ENCODE data around the gene GABRB1.

GABRB1 gene

DNA sequence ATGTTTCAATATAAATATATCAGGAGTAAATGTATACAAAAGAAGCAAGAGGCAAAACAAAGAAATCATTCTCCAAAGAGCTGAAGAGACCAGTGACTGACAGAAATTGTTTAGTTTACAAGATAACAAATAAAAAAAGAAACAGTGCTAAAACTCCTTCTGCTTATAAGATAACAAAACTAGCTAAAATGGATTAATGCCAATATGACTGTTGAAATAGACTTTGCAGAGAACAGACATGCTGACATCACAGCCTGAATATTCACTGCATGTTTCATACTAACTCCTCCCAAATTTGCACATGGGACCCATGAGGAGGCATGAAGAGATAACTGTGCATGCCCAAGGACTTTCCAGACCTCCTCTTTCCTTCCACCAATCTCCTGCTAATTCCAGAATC, 31.8 kb upstream of the GABRB1 start:
- no peak for TF ChIP-seq CTCF (IDR thresholded peaks at IDR 0.05)
- no peak for DNase-seq (ENCODE audit: low spot score)
- no peak overlapping the region for H3K4me3 ChIP-seq
- H3K27ac ChIP-seq: no peak overlapping the region

GRCh38 chr4:47000406-47000805, 31.0 kb upstream of the GABRB1 start:
- Histone ChIP-seq H3K27ac (peak overlapping the region in 1 of 2 donors; percentile 16), H3K4me3 (no peak overlapping the region)
- DNase-seq (ENCODE audit: low spot score): no peak
- no peak for TF ChIP-seq CTCF (IDR thresholded peaks at IDR 0.05)

DNA sequence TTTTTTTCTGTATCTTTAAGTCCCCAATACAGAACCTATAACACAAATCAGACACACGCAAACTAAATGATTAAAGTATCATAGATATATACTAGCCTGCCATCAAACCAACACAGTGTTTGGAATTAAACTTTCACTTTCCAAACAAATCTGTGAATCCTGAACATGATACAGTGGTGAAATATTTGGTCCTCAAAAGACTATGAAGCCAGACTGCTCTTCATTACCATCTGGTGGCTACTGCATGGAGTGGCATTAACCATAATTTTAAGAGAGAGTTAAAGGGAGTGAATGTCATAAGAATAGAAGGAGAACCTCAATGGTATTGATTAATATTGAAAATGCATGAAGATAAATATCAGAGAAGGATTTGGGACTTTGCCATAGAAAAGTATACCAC, 28.8 kb upstream of the GABRB1 start:
- no peak for DNase-seq (ENCODE audit: low spot score)
- Histone ChIP-seq H3K27ac (no peak overlapping the region), H3K4me3 (no peak overlapping the region)
- TF ChIP-seq CTCF (IDR thresholded peaks at IDR 0.05): peak; percentile 25

DNA sequence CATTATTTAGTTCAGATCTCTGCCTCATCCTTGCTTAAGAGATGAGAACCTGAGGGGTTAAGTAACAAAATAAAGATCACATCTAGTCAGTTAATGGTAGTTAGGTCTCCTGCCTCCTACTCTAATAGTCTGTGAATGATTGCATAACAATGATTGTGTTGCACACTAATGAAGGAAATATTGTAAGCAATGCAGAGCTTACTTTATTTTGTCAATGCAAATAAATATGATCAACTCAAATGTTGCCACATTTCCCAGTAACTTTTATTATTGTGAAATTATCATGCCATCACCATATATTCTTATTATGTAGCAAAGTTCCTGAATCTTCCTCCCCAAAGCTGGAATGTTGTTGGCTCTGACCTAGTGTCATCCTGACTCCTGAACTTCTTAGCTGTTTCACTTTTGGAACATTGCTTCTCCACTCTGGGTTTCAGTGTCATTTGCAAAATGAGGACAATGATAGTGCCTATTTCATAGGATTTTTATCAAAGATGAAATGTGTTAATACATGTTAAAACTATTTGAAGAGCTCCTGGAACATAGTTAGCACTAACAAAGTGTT, 20.9 kb upstream of the GABRB1 start:
- no peak for DNase-seq (ENCODE audit: low spot score)
- H3K4me3 ChIP-seq: peak overlapping the region; percentile 33
- TF ChIP-seq CTCF (IDR thresholded peaks at IDR 0.05): no peak

DNA sequence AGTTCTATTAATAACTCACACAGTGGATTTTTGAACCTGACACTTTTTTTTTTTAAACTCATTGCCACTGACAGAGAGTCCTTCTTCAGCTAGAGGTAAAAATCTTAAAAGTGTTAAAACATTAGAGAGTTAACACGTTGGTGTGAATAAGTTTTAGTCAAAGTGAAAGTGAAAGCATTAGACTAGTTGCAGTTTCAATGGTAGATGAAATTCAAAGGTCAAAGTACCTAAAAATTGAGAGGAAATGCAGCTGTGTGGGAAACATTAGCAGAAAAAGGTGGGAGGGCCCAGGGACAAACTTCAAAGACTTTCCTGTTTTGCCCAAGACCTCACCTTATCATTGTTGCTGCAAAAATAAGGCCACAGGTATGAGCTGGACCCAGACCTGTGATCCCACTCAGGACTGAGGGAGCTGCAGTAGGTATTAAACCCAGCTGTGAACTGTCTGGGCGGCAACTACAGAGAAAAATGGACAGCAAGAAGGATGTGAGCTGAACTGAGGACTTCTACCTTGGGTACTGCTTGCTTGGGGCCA, 20.4 kb upstream of the GABRB1 start:
- DNase-seq (ENCODE audit: low spot score): no peak
- H3K27ac ChIP-seq: no peak overlapping the region
- peak overlapping the region; percentile 33 for H3K4me3 ChIP-seq
- TF ChIP-seq CTCF (IDR thresholded peaks at IDR 0.05): no peak

More for the DNA sequence above, 20.9 kb upstream of the GABRB1 start:
- no peak overlapping the region for H3K27ac ChIP-seq

DNA sequence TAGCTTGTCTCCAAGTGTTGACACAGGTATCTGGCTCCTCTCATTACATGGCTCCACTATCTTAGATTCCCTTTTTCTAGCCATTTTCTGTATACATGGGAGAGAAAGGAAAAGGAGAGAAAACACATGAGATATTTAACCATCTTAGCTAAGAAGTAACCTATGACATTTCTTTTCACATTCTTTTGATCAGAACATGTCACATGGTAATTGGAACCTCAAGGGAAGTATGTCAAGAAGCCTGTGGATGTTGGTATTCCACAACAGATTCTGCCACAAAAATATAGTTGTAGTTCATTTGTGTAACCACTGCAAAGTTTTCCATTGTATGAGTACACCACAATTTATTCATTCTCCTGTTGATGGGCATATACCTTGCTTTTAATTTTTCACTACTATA, 18.7 kb upstream of the GABRB1 start:
- no peak for DNase-seq (ENCODE audit: low spot score)
- Histone ChIP-seq H3K27ac (no peak overlapping the region), H3K4me3 (no peak overlapping the region)
- no peak for TF ChIP-seq CTCF (IDR thresholded peaks at IDR 0.05)

- DNase-seq (ENCODE audit: low spot score): no peak
- Histone ChIP-seq H3K27ac (no peak overlapping the region), H3K4me3 (no peak overlapping the region)
- TF ChIP-seq CTCF (IDR thresholded peaks at IDR 0.05): no peak
Observed at GRCh38 chr4:47013373-47013772, 18.0 kb upstream of the GABRB1 start.

All from coronary artery (tissue), 2 donors.